Chondrocyte (in vitro differentiated cells): ENCODE results near the gene IGF2BP1. TPM values are rescaled to one million over a fixed set of nuclear protein-coding genes. Genes with fewer than 3 reads are reported as not detected.
"Not testable (repeated sequence)": the region's sequence is repeated elsewhere in the genome, so short reads cannot be mapped to it uniquely, and the experiment has no call there.

Source experiments
- DNase-seq: peaks from one replicate; pipeline ENCODE4 v3.0.0; 2021; ENCODE audit warnings: mixed read lengths, low spot score
- H3K27ac Mint-ChIP-seq: one replicate; pipeline ENCODE4 v1.8.0; 2021; ENCODE audit warnings: mild to moderate bottlenecking, moderate library complexity, mixed read lengths; ENCODE audit not compliant: unreplicated experiment
- H3K27me3 Mint-ChIP-seq: 2 replicates; pipeline ENCODE4 v1.8.0; 2021; ENCODE audit warnings: low read depth, mixed read lengths
- H3K36me3 Mint-ChIP-seq: 2 replicates; pipeline ENCODE4 v1.8.0; 2021; ENCODE audit warnings: low read depth, mixed read lengths
- H3K4me1 Mint-ChIP-seq: 2 replicates; pipeline ENCODE4 v1.8.0; 2021; ENCODE audit warnings: low read depth, mild to moderate bottlenecking, mixed read lengths
- H3K4me3 Mint-ChIP-seq: one replicate; pipeline ENCODE4 v1.8.0; 2021; ENCODE audit warnings: mild to moderate bottlenecking, moderate library complexity, mixed read lengths; ENCODE audit not compliant: unreplicated experiment
- H3K9me3 Mint-ChIP-seq: 2 replicates; pipeline ENCODE4 v1.8.0; 2021; ENCODE audit warnings: low read depth, mixed read lengths
- total RNA-seq: library from RNA; stranded (reverse); gene quantifications from 3 replicates; pipeline ENCODE4 v1.2.1, GENCODE V29; 2021
- TF ChIP-seq, protein P1 (sequence below): fragments of 200-600 bp; sonication (generic); IDR thresholded peaks from 2 replicates; pipeline ENCODE4 v1.5.0; 2021; ENCODE audit warnings: antibody characterized with exemption, mild to moderate bottlenecking, moderate library complexity

Gene IGF2BP1
- total RNA-seq, 1 donor from 2014 or later, result 60.0 TPM

DNA sequence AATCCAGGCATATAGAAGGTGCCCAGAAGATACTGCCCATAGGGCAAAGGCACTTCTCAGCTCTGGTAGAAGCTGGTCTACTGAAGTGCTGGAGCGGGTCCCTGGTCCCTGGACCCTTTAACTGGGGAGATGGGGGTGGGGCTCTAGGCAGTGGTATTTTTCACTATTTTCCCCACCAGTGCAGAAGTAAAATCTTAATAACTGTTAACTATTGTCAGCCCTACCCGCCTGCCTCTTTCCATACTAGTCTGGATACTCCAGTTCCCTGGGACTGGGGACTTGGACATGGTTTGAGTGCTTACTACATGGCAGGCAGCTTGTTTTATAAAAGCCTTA, 24.6 kb downstream of the IGF2BP1 start:
- Mint-ChIP-seq H3K4me1 (peaks cover 60% of the 10 kb centered on the region), H3K9me3 (no peaks in the 10 kb centered on the region), H3K27me3 (no peaks in the 10 kb centered on the region), H3K36me3 (peaks cover 2% of the 10 kb centered on the region), H3K4me3 (no peak overlapping the region), H3K27ac (peak overlapping the region; percentile 88)
- DNase-seq, result no peak
- TF ChIP-seq, protein P1, sequence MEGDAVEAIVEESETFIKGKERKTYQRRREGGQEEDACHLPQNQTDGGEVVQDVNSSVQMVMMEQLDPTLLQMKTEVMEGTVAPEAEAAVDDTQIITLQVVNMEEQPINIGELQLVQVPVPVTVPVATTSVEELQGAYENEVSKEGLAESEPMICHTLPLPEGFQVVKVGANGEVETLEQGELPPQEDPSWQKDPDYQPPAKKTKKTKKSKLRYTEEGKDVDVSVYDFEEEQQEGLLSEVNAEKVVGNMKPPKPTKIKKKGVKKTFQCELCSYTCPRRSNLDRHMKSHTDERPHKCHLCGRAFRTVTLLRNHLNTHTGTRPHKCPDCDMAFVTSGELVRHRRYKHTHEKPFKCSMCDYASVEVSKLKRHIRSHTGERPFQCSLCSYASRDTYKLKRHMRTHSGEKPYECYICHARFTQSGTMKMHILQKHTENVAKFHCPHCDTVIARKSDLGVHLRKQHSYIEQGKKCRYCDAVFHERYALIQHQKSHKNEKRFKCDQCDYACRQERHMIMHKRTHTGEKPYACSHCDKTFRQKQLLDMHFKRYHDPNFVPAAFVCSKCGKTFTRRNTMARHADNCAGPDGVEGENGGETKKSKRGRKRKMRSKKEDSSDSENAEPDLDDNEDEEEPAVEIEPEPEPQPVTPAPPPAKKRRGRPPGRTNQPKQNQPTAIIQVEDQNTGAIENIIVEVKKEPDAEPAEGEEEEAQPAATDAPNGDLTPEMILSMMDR, result no peak

DNA sequence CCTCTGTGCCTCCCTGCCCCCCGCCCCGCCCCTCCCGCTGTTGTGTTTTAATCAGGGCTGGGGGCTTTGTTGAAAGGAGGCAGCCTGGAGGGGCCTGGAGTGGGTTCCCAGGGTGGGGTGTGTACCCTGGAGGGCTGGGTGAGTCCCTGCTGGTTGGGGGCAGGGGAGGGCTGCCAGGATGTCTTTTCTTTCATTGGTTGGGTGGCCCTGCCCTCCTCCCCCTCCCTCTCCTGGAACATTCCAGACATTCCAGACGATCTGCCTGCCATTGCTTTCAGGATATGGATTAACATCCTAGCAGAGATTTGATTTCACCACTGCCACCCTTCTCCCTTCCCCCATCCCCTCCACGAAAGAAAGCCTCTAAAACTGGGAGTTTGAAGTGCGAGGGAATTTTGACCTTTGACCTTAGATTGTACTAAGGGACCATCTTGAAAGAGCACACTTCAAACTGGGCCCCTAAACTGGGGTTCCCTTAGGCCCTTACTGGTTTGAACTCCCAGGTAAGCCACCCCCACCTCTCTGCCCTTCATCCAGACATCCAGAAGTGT, 25.3 kb downstream of the IGF2BP1 start:
- no peak for DNase-seq
- TF ChIP-seq, protein P1, result no peak
- no peaks in the 10 kb centered on the region for H3K9me3 Mint-ChIP-seq
- peaks cover 3% of the 10 kb centered on the region for H3K36me3 Mint-ChIP-seq
- no peaks in the 10 kb centered on the region for H3K27me3 Mint-ChIP-seq
- peak overlapping the region; percentile 13 for H3K4me3 Mint-ChIP-seq
- peaks cover 54% of the 10 kb centered on the region for H3K4me1 Mint-ChIP-seq
- H3K27ac Mint-ChIP-seq, result peak overlapping the region; percentile 88

DNA sequence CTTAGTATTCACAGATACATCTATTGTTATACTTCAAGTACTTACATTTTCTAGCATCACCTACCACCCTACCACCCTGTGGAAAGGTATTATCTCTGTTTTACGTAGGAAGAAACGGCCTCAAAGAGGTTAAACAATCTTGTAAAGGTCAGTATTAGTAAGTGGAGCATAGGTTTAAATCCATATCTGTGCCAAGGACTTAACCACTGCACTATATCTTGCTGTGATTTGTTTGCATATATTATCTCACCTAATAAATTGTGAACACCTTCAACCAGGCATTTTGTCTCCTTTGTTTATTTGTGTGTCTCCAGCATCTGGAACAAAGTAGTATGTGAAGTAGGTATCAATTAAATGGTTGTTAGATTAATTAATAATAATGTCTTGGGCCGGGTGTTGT, 27.3 kb downstream of the IGF2BP1 start:
- peaks cover 44% of the 10 kb centered on the region for H3K4me1 Mint-ChIP-seq
- peaks cover 7% of the 10 kb centered on the region for H3K36me3 Mint-ChIP-seq

DNA sequence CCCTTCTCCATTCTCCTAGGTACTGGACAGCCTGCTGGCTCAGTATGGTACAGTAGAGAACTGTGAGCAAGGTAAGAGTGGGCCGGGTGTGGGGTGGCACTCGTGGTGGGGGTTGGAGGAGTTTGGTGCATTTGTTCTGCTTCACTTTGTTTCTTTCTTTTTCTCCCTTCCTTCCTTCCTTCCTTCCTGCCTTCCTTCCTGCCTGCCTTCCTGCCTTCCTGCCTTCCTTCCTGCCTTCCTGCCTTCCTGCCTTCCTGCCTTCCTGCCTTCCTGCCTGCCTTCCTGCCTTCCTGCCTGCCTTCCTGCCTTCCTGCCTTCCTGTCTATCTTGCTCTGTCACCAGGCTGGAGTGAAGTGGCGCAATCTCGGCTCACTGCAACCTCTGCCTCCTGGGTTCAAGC, 29.3 kb downstream of the IGF2BP1 start:
- not testable (repeated sequence) for H3K27me3 Mint-ChIP-seq, H3K36me3 Mint-ChIP-seq, H3K9me3 Mint-ChIP-seq, H3K4me3 Mint-ChIP-seq, DNase-seq
- peak overlapping the region; percentile 51 for H3K27ac Mint-ChIP-seq
- peaks cover 32% of the 10 kb centered on the region for H3K4me1 Mint-ChIP-seq

More for the DNA sequence above, 27.3 kb downstream of the IGF2BP1 start:
- H3K4me3 Mint-ChIP-seq, result no peak overlapping the region
- no peak overlapping the region for H3K27ac Mint-ChIP-seq
- no peaks in the 10 kb centered on the region for H3K9me3 Mint-ChIP-seq
- no peaks in the 10 kb centered on the region for H3K27me3 Mint-ChIP-seq
- no peak for DNase-seq
- TF ChIP-seq, protein P1, result no peak

DNA sequence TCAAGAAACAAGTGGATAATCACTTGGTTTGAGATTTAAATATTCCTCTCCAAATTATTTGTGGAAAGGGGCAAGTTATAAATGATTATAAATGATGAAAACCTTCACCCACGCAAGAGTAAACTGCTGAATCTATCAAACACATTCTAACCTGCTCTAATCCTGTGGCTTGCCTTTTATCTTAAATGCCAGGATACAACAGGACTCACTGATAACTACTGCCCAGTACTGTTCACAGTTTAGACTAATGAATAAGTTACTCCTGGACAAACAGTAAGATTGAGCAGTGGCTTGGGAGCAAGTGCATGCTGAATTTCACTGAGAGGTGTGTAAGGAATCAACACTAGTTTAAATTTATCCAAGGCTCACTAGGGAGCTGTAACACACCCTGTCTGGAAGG, 31.1 kb downstream of the IGF2BP1 start:
- Mint-ChIP-seq H3K4me3 (no peak overlapping the region), H3K36me3 (peaks cover 7% of the 10 kb centered on the region), H3K9me3 (no peaks in the 10 kb centered on the region), H3K27me3 (no peaks in the 10 kb centered on the region), H3K27ac (no peak overlapping the region), H3K4me1 (peaks cover 25% of the 10 kb centered on the region)
- TF ChIP-seq, protein P1, result no peak
- no peak for DNase-seq

DNA sequence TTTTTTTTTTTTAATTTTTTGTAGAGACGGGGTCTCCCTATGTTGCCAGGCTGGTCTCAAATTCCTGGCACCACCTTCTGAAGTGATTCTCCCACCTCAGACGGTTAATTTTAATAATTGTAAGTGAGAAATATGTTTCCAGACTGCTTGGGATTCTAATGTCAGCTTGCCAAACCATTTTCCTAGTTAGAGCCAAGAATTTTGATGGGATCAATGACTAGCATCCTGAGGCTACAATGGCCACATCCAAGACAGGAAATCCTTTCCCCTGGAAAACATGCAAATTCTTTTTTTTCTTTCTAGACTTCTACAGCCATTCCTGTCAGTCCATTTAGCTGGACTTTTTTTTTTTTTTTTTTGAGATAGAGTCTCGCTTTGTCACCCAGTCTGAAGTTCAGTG, 32.6 kb downstream of the IGF2BP1 start:
- no peak overlapping the region for H3K4me3 Mint-ChIP-seq
- DNase-seq, result no peak
- H3K27ac Mint-ChIP-seq, result peak overlapping the region; percentile 54
- no peaks in the 10 kb centered on the region for H3K9me3 Mint-ChIP-seq
- TF ChIP-seq, protein P1, result no peak
- peaks cover 8% of the 10 kb centered on the region for H3K36me3 Mint-ChIP-seq
- no peaks in the 10 kb centered on the region for H3K27me3 Mint-ChIP-seq
- H3K4me1 Mint-ChIP-seq, result peaks cover 16% of the 10 kb centered on the region
